ENCODE measurements around the gene SAFB2.
"Not testable (repeated sequence)": the region's sequence is repeated elsewhere in the genome, so short reads cannot be mapped to it uniquely, and the experiment has no call there.

Gene SAFB2

DNA sequence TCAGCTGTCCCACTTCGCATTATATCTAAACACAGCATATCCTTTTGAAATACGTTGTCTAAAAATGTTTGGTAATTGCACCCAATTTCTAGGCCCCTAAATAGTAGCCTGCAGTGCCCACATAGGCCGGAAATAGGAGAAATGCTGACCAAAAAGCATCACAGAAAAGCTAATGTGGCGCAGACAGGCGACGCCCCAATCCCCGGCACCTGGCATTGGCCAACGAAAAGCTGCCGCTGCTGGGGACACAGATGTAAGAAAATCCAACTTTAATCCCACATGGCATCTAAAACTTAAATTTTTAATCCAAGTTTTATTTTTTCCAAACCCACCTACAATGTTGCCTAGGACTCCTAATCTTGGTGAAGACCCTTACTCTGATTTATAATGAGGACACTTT, 4.0 kb downstream of the SAFB2 start:
- H3K27ac ChIP-seq = no peak overlapping the region
- TF ChIP-seq ZFX (IDR thresholded peaks at IDR 0.05) = no peak
- TF ChIP-seq, protein P1, sequence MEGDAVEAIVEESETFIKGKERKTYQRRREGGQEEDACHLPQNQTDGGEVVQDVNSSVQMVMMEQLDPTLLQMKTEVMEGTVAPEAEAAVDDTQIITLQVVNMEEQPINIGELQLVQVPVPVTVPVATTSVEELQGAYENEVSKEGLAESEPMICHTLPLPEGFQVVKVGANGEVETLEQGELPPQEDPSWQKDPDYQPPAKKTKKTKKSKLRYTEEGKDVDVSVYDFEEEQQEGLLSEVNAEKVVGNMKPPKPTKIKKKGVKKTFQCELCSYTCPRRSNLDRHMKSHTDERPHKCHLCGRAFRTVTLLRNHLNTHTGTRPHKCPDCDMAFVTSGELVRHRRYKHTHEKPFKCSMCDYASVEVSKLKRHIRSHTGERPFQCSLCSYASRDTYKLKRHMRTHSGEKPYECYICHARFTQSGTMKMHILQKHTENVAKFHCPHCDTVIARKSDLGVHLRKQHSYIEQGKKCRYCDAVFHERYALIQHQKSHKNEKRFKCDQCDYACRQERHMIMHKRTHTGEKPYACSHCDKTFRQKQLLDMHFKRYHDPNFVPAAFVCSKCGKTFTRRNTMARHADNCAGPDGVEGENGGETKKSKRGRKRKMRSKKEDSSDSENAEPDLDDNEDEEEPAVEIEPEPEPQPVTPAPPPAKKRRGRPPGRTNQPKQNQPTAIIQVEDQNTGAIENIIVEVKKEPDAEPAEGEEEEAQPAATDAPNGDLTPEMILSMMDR (conservative IDR thresholded peaks at IDR 0.05) = no peak

DNA sequence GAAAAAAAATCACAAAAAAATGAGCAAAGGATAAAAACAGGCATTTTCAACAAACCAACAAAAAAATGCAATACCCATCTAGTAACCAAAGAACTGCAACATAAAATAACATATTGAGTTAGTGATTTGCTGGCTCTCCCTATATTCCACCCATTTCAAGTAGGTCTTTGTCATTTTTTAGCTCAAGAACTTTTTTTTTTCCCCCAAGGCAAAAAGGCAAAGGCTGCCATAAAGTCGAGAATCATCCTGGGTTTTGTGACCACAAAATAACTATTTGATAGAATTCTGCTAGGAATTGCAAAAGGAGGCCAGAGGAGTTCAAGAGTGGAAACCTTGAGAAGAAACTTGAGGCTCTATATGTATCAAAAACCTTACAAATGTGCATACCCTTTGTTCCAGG, 5.5 kb downstream of the SAFB2 start:
- H3K27ac ChIP-seq = no peak overlapping the region
- TF ChIP-seq, protein P1 (conservative IDR thresholded peaks at IDR 0.05) = no peak
- TF ChIP-seq ZFX (IDR thresholded peaks at IDR 0.05) = no peak

DNA sequence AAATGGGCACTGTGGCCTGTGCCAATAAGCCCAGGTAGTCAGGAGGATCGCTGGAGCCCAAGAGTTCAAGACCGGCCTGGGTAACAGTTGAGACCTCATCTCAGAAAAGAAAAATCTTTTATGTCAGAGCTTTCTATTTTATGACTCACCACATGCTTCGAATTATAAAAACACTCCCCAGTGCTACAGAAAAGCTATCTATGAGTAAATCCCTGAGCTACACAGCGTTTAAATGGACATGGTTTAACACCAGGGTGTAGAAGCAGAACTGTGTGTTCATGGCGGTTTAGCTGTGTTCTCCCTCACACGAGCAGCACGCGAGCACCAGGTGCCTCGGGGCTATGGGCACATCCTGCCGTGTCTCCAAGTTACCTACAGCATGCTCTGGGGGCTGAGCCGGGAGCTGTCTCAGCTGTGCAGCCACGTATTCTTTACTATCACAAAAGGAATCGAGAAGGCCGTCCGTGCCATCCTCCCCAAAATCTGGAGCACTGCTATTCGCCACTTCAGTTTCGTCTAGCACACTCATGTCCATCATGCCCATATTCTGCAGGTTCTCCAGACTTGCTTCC, 6.7 kb downstream of the SAFB2 start:
- TF ChIP-seq, protein P1 (conservative IDR thresholded peaks at IDR 0.05) = no peak
- TF ChIP-seq ZFX (IDR thresholded peaks at IDR 0.05) = no peak
- H3K27ac ChIP-seq = no peak overlapping the region

DNA sequence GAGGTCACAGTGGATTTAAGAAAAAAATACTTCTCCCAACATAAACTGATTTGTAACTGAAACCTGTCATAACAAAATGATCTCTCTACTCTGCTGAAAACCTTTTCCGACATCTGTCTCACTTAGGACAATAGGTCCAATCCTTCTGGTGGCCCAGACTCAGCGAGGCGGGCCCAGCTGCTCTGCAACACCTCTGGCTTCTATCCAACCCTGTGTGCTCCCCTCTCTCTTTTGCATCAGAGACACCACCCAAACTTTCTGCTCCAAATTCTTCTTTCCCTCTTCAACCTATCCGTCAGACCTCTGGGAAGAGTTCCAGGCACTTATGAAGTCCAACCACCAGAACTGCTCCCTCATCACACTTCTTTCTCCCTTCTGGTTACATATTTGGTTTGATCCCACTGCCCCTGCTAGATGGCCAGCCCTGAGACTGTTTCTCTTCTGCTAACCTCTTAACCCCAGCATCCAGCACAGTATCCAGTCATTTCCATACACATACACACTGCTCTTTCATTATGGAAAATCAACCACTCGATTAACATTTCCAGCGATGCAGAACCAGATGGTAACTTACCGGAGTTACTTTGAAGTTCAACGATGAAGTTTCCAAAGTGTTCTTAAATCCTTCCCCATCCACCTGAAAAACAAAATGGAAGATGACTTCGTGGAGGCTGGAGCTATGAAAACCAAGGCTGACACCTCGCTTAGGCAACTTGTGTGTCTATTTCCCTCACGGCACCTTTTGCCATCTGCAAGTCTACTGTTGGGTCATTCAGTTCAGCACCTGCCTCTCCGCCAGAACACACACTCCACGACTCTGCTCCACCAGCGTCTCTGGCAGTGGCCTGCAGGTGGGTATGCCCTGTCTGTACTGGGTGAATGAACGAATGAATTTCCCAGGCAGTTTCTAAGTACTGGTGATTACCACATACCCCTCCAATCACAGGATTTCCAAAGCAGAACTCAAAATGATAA, 9.4 kb downstream of the SAFB2 start:
- no peak overlapping the region for H3K27ac ChIP-seq
- TF ChIP-seq ZFX (IDR thresholded peaks at IDR 0.05) = no peak
- TF ChIP-seq, protein P1 (conservative IDR thresholded peaks at IDR 0.05) = no peak

DNA sequence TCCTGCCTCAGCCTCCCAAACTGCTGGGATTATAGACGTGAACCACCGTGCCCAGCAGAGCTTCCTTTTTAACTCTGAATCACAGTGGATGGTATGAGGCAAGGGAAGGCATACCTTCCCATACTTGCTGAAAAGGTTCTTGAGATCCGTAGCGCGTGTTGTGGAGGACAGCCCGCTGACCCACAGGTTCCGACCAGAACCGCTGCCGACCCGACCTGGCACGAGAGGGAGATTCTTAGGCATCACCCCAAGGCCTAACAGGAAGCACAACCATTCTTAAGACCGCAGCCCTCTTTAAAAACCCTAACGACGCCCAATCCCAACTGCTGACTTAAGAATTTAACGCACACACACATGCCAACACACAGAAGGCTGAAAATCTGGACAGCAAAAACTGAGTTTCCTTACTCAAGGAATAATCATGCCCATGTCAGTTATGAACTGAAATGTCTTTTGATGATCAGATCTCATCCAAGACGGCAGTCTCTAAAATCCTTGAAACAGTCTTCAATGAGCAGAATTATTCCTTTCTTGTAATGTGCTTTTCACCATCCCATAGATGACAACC, 12.6 kb downstream of the SAFB2 start:
- H3K27ac ChIP-seq = no peak overlapping the region
- TF ChIP-seq, protein P1 (conservative IDR thresholded peaks at IDR 0.05) = no peak
- no peak for TF ChIP-seq ZFX (IDR thresholded peaks at IDR 0.05)

DNA sequence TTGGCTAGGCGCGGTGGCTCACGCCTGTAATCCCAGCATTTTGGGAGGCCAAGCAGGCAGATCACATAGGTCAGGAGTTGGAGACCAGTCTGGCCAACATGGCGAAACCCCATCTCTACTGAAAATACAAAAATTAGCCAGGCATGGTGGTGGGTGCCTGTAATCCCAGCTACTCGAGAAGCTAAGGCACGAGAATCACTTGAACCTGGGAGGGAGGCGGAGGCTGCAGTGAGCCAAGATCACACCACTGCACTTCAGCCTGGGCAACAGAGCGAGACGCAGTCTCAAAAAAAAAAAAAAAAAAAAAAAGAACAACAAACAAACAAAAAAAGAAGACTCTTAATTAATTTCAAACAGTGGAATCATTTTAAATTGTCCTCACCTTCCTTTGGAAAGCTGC, 13.8 kb downstream of the SAFB2 start:
- H3K27ac ChIP-seq = not testable (repeated sequence)

DNA sequence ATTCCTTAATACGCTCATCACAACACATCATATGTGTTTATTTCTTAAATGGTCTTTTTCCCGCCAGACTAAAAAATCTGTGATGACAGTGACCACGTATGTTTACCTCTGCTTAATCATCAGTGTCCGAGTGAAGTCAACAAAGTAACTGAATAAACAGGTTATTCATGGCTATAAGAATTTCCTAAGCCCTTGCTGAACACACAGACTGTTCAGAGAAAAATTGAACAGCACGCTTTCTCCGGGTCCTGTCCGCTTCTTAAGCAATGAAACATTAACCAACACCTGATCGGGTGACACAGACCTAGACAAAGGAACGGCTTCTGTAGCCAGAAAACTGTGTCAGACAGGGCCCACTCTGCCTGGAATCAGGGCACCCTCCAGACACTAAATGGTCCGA, 14.3 kb downstream of the SAFB2 start:
- TF ChIP-seq, protein P1 (conservative IDR thresholded peaks at IDR 0.05) = no peak
- TF ChIP-seq ZFX (IDR thresholded peaks at IDR 0.05) = no peak
- no peak overlapping the region for H3K27ac ChIP-seq

Data from C4-2B (cell line).